AG20443 (cell line): Measurements from ENCODE around the gene PDLIM7.
A peak's percentile ranks its signal among the peaks of the same experiment; 100 is the strongest.

Source experiments
- DNase-seq: peaks from one replicate; pipeline ENCODE4 v3.0.0; 2012; ENCODE audit warnings: low spot score, mixed read lengths

Gene PDLIM7

DNA sequence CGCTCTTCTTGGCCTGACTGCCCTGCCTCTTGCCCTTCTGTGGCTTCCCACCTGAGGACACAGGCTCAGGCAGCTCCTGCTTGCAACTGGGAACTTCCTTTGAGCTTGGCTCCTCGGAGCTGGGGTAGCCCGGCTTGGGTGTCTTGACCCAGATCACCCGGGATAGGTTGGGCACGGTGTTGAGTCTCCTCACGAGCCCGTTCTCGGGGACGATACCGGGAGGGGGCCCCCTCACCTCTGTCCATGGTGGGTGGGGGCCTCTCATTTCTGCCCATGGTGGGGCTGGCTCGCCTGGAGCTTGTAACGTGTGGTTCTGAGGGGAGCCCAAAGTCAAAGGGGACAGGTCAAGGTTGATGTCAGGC lies 27.1 kb upstream of the PDLIM7 start:
- no peak for DNase-seq

GRCh38 chr5:177523711-177524538 lies 26.5 kb upstream of the PDLIM7 start:
- no peak for DNase-seq

GRCh38 chr5:177520916-177521513 lies 23.6 kb upstream of the PDLIM7 start:
- no peak for DNase-seq

- no peak for DNase-seq
Observed at GRCh38 chr5:177520271-177520670, 22.9 kb upstream of the PDLIM7 start.

DNA sequence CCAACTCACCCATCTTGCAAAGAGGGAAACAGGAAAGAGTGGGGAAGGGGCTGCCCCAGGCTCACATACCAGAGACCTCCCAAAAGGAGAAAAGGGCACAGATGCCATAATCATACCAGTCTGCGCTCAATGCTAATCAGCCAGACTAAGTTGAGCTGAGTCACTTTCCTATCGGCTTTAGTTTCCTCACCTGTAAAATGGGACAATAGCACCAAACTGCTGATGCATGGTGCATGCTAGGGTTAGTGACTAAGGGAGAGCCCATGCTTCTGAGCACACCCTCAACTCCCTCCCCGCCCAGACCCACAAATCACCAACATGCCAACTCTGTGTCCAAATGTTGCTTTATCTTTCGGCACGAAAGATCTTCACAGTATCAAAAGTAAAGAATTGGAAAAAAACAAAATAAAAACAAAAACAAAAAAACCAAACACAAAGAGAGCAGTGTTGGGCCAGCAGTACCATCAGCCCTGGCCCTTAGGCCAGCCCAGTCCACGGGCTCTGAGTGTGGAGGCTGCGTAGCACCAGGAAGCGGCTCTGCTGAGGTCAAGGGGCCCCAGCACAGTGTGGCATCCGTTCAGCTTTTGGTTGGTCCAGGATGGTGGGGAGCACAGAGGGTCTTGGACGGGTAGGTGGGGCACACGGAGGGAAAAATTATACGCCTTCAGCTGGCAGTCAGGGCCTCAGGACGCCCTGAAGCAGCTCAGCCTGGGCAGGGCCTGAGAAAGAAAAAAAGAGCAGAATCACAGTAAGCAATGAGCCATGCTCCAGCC lies 22.2 kb upstream of the PDLIM7 start:
- DNase-seq: no peak

DNA sequence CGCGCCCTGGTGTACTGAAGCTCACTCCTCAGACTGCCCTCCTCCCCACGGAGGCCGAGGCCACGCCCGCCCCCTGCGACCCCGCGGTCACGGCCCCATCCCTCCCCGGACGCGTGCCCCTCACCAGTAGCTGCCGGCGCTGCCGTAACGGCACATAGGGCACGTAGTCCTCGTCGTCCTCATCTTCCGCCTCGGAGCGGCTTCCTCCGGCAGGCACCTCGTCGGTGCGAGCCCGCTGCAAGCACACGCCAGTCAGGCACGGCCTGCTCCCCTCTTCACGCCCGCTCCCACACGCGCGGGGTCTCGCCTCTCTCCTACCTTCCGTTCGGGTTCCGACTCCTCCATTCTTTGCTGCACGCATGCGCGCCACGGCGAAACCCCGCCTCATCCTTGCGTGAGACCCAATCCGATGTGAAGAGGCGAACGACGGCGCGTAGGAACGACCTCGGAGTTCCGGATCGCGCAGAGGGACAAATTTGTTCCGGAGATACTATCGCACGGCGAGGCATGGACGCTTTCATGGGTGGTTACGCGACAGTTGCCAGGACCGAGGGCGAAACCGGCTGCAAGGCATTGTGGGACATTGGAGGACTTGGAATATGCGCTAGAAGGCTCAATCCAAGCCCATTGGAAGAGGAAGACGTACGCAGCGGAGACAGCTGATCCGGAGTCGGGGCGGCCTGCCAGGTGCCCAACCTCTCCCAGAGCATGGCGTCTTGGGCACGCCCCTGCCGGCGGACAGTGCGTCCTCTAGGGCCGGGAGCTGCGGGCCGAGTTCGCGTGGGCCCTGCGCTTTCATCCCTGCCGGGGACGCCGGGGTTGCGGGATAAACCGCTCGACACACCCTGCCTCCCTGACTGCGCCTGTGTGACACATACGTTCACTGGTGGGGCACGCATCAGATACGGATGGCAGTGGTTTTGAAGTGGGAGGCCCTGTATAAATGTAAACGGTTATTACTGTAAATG lies 19.5 kb upstream of the PDLIM7 start, which contains the start of gene DDX41:
DDX41 (minus strand) TSS at position 361 of the 968 bp plus-strand sequence; CDS start at position 345, 16 bp downstream.
- peak; percentile 98 for DNase-seq

DNA sequence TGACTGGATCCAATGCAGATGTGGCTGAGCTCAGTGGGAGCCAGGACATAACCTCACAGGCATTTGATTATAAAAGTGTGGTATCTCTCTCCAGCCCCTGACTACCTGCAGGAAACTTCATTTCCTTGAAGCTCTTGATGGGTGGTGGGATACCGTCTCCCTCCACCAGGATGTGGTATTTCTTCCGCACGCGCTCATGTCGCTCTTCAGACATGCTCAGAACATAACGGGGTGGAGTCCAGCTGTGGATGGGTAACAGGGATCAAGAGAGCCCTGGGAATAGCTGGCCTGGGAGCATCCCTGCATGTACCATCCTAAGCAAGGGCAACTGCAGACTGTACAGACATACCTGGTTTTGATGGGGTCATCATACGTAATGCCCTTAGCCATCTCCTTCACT lies 18.2 kb upstream of the PDLIM7 start:
- DNase-seq: no peak

- no peak for DNase-seq
Observed at GRCh38 chr5:177514541-177514940, 17.1 kb upstream of the PDLIM7 start.

DNA sequence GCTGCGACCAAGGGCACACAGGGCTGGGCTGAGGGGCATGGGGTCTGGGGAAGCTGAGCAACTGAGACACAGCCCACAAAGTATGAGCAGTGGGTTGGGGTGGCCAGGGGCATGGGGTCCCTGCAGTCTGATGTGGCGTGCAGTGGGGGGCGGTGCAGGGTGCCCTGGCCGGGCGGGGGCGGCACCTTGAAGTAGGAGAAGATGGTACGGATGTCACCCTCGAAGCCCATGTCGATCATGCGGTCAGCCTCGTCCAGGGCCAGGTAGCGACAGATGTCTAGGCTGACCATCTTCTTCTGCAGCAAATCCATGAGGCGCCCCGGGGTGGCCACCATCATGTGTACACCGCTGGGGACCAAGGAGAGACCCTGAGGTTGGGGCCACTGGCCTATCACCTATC lies 16.1 kb upstream of the PDLIM7 start:
- no peak for DNase-seq

- DNase-seq: no peak
Observed at GRCh38 chr5:177512736-177513380, 15.5 kb upstream of the PDLIM7 start.

DNA sequence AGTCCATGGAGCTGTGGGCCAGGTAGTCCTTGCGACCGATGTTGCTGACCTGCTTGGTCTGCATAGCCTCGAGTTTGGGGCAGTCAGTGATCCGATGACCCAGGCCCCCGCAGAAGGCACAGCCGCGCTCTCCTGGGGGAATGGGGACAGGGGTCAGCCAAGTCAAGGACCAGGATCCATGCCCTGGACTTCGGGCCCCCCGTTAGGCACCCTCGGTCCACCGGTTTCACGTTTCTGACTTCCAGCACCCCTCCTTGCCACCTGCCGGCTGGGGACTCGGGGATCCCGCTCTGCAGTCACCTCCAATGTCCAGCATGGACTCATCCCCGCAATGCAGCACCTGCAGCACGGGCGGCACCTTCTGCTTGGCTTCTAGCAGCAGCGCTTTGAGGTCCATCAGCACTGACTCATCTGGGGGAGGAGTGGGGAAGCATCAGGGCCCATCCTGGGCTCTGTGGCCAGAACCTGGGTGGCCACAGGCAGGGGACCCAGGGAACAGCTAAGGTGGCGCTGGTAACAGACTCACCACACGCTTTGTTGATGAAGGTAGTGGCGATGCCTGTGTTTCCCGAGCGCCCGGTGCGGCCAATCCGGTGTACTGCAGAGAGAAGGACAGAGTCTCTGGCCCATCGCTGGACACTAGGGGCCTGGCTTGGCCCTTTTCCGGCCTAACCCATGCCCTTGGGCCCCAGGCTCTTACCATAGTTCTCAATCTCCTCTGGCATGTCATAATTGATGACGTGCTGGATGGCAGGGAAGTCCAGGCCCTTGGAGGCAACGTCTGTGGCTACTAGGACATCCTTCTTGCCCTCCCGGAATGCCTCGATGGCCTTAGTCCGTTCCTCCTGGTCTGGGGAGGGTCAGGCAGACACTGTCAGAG lies 14.6 kb upstream of the PDLIM7 start:
- DNase-seq: no peak

GRCh38 chr5:177511181-177511580 lies 13.8 kb upstream of the PDLIM7 start:
- no peak for DNase-seq

GRCh38 chr5:177510567-177511053 lies 13.2 kb upstream of the PDLIM7 start:
- no peak for DNase-seq

GRCh38 chr5:177509991-177510566 lies 12.7 kb upstream of the PDLIM7 start:
- DNase-seq: no peak

- DNase-seq: no peak
Observed at GRCh38 chr5:177509381-177509951, 12.1 kb upstream of the PDLIM7 start, which contains the start of gene DOK3. Gene DOK3 (minus strand): TSS chr5:177509826. CDS start chr5:177509540, 286 bp downstream.

GRCh38 chr5:177508837-177509236 lies 11.4 kb upstream of the PDLIM7 start:
- no peak for DNase-seq

DNA sequence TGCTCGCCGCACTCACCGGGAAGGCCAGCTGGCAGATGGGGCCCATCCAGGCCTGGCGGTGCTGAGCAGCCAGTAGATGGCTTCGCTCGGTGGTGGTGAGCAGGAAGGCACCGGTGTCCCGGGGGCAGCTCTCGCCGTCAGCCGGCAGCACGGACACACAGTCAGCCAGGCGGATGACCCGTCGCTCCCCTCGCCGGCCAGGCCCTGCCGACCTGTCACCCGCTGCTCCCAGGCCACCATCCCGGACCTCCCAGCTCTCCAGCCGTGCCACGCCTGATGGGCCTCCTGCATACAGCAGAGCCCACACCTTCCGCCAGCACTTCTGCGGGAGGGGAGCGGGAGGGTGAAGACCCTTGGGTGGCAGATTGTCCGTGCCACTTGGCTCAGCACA lies 10.8 kb upstream of the PDLIM7 start:
- no peak for DNase-seq

DNA sequence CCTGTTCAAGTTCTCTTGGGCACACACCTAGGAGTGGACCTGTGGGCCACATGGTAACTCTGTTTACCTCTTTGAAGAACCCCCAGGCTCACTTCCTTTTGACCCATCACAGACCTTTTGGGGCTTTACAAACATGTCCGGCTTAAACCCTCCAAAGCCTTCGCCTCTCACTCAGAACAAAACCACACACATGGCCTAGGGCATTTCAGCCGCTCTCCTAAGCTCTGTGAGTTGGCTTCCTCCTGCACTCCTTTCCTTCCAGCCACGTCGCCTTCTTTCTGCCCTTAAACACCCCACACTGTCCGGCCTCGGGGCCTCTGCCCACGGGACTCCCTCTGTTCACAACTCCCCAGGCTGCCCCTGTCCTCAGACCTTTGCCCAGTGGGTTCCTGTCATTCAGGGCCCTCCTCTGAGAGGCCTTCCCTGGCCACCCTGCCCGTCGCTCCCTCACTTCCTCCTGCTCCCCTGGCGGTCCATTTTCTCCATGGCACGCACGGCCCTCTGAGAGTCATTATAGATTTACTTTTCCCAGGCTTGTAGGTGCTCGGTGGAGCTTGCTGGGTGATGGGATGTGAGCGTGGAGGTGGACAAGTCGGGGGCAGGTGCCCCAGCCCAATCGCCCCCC lies 10.3 kb upstream of the PDLIM7 start:
- no peak for DNase-seq

GRCh38 chr5:177507165-177507564 lies 9.8 kb upstream of the PDLIM7 start:
- no peak for DNase-seq
